Ovary (tissue), 3 donors: ENCODE results near the gene SETD7.

Experiments
- CTCF ChIP-seq, 3 donors: fragments of 450-650 bp in 2 of 3; fragments of 200-600 bp in 1 of 3; IDR thresholded peaks; one replicate each; pipeline versions ENCODE4 v1.5.1 to v1.8.0; 2016 to 2022; ENCODE audit warnings: antibody characterized with exemption in 3 of 3, mild to moderate bottlenecking in 1 of 3
- POLR2A ChIP-seq: fragments of 450-650 bp; IDR thresholded peaks from one replicate; pipeline ENCODE4 v1.6.1; 2017; ENCODE audit warnings: antibody characterized with exemption, mild to moderate bottlenecking, moderate library complexity
- donor health status: DM: no; HTN: no; CAD: no.

DNA sequence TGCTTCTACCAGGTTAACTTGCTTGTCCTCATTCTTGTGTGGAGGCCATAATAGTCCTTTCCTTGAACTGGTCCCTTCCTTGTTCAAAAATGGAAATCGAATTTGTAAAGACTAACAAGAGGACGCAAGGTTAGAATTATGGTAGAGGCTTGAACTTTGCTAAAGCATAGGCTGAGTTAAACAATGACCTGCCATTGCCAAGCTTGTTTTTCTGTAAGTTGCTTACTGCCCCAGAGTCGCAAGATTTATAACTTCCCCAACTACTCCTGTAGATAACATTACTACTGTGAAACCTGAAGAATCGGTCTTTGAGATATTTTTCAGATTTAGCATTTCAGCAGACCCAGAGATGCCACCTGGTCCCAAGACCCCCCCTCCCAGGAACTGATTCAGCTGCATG is 56.8 kb downstream of the SETD7 start:
- TF ChIP-seq POLR2A (no peak), CTCF (IDR thresholded peaks at IDR 0.05) (no peak)
